ENCODE measurements around the gene GALK1. TPM values are rescaled to one million over a fixed set of nuclear protein-coding genes. Genes with fewer than 3 reads are reported as not detected.

Gene GALK1
- total RNA-seq, 4 donors from 2014 or later = 13.7 to 23.2 (median 20.4) TPM

DNA sequence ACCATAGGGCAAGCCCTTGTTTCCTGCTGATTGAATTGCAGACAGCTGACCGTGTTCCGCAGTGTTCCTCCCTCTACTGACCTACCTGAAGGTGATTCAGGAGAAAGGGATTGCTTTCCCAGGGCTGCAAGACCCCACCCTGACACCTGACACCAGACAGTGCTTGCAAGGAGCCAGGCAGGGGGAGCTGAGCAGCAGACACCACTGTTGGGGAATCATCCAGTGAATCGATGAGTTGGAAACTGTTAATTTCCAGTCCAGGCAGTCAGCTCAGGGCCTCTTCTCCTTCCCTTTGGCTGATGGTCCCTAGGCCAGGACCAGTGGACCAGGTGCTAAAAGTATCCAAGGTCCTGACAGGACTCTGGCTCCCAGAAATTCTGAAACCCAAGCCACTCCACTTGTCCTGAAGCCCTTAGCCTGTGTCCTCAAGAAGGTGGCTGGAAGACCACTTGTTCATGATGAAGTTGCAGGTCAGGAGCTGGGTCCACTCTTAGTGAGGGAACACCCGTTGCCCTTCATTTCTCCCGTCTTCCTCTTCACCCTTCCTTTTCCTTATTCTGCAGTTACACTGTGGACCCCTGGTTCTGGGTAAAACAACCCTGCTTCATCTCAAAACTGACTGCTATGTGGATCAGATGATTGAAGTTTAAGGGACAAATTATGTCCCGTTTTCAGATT, 10.1 kb upstream of the GALK1 start:
- no peak for ATAC-seq
- peak; percentile 83 for TF ChIP-seq POLR2AphosphoS5 (IDR thresholded peaks at IDR 0.05)
- TF ChIP-seq, protein P1, sequence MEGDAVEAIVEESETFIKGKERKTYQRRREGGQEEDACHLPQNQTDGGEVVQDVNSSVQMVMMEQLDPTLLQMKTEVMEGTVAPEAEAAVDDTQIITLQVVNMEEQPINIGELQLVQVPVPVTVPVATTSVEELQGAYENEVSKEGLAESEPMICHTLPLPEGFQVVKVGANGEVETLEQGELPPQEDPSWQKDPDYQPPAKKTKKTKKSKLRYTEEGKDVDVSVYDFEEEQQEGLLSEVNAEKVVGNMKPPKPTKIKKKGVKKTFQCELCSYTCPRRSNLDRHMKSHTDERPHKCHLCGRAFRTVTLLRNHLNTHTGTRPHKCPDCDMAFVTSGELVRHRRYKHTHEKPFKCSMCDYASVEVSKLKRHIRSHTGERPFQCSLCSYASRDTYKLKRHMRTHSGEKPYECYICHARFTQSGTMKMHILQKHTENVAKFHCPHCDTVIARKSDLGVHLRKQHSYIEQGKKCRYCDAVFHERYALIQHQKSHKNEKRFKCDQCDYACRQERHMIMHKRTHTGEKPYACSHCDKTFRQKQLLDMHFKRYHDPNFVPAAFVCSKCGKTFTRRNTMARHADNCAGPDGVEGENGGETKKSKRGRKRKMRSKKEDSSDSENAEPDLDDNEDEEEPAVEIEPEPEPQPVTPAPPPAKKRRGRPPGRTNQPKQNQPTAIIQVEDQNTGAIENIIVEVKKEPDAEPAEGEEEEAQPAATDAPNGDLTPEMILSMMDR (IDR thresholded peaks at IDR 0.05) = no peak
- TF ChIP-seq POLR2A (IDR thresholded peaks at IDR 0.05) = peak; percentile 2 to 6
- H3K4me3 ChIP-seq = no peak overlapping the region
- H3K27ac ChIP-seq = peak overlapping the region in 3 of 4 donors; percentile 57 to 100 (median 100)
- no peaks in the 10 kb centered on the region for H3K27me3 ChIP-seq
- 47 to 69% methylated on average over 4 to 6 of the region's 6 CpGs for WGBS, 2 donors (ENCODE audit: low coverage in 1 of 2)
- no peaks in the 10 kb centered on the region for H3K9me3 ChIP-seq
- peaks cover 0 to 40% (median 20%) of the 10 kb centered on the region in 3 donors for H3K4me1 ChIP-seq
- peaks cover 0 to 53% of the 10 kb centered on the region in 2 donors for H3K36me3 ChIP-seq

DNA sequence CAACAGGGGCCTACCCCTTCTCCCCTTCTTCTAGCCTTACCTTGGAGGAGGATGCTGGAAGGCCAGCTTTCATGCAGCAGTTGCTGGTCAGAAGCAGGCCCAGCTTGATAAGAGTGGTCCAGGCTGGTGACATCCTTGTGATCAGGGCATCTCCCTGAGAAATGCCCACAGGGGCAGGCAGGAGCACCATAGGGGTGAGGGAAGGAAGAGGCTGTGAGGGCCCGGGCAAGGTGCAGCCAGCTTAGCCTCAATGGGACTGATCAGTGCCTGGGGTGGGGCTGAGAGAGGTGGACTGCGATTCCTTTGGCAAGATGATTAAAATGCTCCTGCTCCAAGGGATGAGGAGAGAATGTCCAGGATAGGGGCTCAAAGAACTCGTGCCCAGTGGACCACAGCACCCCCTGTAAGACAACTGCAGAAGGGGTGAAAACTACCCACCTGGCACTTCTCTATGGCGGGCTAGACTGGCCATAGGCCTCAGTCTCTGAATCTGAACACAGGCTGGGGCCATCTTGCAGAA, 9.5 kb upstream of the GALK1 start:
- Histone ChIP-seq H3K36me3 (peaks cover 0 to 53% of the 10 kb centered on the region in 2 donors), H3K9me3 (no peaks in the 10 kb centered on the region), H3K27ac (peak overlapping the region in 3 of 4 donors; percentile 57 to 100 (median 100)), H3K4me1 (peaks cover 0 to 39% (median 20%) of the 10 kb centered on the region in 3 donors), H3K27me3 (no peaks in the 10 kb centered on the region), H3K4me3 (no peak overlapping the region)
- TF ChIP-seq EP300 (IDR thresholded peaks at IDR 0.05) (no peak), POLR2AphosphoS5 (IDR thresholded peaks at IDR 0.05) (peak; percentile 1), POLR2A (IDR thresholded peaks at IDR 0.05) (peak; percentile 17 to 33)
- peak; percentile 2 for ATAC-seq
- 100% methylated on average over 2 of the region's 4 CpGs; no CpG with 5 or more reads in 1 of the 2 donors for WGBS, 2 donors (ENCODE audit: low coverage in 1 of 2)

DNA sequence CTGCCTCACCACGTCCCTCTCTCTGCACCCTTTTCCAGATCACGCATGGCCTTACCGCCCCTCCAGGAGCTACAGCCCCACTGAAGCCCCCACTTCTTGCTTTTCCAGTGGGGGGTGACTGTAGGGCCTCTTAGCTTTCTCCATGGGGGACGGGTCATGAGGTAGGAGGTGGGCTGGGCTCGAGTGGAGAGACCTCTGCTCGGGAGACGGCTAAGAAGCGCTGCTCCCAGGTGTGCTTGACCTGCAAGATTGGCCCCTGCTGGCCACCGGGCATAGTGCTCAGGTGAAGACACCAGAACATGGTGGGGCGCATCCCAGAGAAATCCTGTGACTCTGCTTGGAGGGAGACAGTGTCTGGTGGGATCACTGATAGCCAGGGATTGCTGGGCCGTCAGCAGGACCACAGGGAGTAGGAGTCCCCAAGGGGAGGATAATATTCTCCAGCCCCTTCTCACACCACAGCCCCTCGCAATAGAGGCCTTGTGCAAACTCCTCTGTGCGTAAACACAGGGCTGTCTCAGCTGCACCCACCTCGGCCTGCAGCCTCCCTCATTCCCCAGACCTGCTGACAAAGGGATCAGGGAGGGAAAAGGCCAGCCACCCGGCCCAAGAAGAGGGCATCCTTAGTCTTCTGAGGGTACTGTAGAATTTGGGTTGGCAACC, 8.9 kb upstream of the GALK1 start:
- H3K27ac ChIP-seq = peak overlapping the region in 3 of 4 donors; percentile 57 to 100 (median 100)
- peaks cover 0 to 52% of the 10 kb centered on the region in 2 donors for H3K36me3 ChIP-seq
- 40 to 80% methylated on average over 1 of the region's 15 CpGs for WGBS, 2 donors (ENCODE audit: low coverage in 1 of 2)
- H3K9me3 ChIP-seq = no peaks in the 10 kb centered on the region
- H3K27me3 ChIP-seq = no peaks in the 10 kb centered on the region
- ATAC-seq = peak; percentile 11
- H3K4me1 ChIP-seq = peaks cover 0 to 39% (median 20%) of the 10 kb centered on the region in 3 donors
- H3K4me3 ChIP-seq = no peak overlapping the region
- TF ChIP-seq POLR2AphosphoS5 (IDR thresholded peaks at IDR 0.05) = peak; percentile 56
- TF ChIP-seq EP300 (IDR thresholded peaks at IDR 0.05) = no peak
- TF ChIP-seq, protein P1 (IDR thresholded peaks at IDR 0.05) = no peak
- TF ChIP-seq POLR2A (IDR thresholded peaks at IDR 0.05) = peak in 1 of 2 donors; percentile 2

DNA sequence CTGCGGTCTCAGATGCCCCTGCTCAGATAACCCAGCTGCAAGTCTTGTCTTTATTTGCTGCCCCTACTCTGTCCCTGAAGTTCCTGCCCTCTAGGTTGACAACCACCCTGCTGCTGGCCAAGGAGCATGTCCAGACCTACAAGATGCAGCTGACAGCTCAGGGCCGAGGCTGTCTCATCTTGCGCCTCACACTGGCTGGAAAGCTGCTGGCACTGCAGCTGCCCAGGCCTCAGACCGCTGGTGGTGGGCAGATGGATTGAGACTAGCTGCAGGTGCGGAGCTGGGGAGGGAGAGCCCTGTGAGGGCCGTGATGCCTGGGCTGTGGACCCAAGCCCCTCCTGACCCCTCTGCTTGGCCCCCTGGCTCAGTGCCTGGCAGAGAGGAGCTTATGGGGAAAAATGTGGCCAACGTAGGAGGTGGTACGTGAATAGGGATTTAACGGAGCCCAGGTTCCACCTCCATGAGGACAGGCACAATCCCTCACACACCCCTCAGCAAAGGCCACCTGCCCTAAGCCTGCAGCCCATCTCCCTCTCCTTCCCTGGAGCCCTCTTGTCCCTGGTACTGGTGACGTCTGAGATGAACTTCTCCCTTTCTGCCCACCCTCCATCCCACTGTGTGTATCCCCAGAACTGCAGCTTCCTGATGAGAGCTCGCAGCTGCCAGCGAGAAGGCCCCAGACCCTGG, 8.3 kb upstream of the GALK1 start:
- Histone ChIP-seq H3K4me3 (no peak overlapping the region), H3K27me3 (no peaks in the 10 kb centered on the region), H3K36me3 (peaks cover 0 to 45% of the 10 kb centered on the region in 2 donors), H3K4me1 (peaks cover 0 to 39% (median 20%) of the 10 kb centered on the region in 3 donors), H3K27ac (no peak overlapping the region), H3K9me3 (no peaks in the 10 kb centered on the region)
- peak; percentile 8 for TF ChIP-seq POLR2AphosphoS5 (IDR thresholded peaks at IDR 0.05)
- no peak for TF ChIP-seq POLR2A (IDR thresholded peaks at IDR 0.05)
- ATAC-seq = peak; percentile 18
- 71% methylated on average over 3 of the region's 12 CpGs; no CpG with 5 or more reads in 1 of the 2 donors for WGBS, 2 donors (ENCODE audit: low coverage in 1 of 2)

DNA sequence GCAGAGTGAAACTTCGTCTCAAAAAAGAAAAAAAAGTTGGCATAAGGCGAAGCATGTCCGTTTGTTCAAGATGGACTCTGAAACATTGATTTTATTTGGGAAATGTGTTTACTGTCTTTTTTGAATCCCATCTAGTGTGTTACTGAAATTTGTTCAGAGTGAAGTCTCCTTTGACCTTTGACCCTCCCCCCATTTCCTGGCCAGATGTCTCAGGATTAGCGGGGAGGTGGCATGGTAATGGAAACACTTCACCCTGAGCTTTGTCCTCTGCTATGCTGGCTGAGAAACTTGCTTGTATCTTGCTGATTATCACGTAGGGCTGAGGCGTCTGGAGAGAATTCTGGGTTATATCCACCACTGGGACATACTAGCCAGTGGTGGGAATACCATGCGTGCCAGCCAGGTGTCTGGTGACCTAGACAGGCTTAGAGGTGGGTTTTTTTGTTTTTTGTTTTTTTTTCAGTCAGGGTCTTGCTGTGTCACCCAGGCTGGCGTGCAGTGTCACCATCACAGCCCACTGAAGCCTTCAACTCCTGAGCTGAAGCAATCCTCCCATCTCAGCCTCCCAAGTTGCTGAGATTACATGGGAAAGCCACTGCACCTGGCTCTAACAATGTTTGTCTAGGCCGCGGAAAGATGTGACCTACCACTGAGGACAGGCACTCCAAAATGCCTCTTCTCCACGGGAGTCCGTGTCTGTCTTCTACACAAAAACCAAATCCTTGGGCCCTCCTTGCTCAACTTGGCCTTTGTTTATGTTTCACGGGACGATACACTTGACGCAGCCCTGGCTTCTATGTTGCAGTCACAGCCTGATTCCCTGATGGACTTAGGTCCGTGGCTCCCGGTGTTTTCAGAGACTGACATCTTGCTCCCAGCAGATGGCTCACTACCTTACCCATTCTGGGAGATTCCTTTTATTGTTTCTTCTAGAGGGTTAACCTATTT, 6.6 kb upstream of the GALK1 start:
- Histone ChIP-seq H3K4me3 (no peak overlapping the region), H3K4me1 (peaks cover 0 to 24% (median 12%) of the 10 kb centered on the region in 3 donors), H3K9me3 (no peaks in the 10 kb centered on the region), H3K36me3 (peaks cover 0 to 29% of the 10 kb centered on the region in 2 donors), H3K27ac (no peak overlapping the region), H3K27me3 (no peaks in the 10 kb centered on the region)
- 55 to 58% methylated on average over 17 of the region's 17 CpGs for WGBS, 2 donors (ENCODE audit: low coverage in 1 of 2)
- ATAC-seq = no peak
- TF ChIP-seq EP300 (IDR thresholded peaks at IDR 0.05) = no peak
- TF ChIP-seq, protein P1 (IDR thresholded peaks at IDR 0.05) = no peak
- no peak for TF ChIP-seq POLR2AphosphoS5 (IDR thresholded peaks at IDR 0.05)
- no peak for TF ChIP-seq POLR2A (IDR thresholded peaks at IDR 0.05)

Measured in gastroesophageal sphincter (tissue), 4 donors.